Upper lobe of left lung (tissue), 4 donors: ENCODE measurements around the gene SPEF2.

ENCODE experiments used
- EP300 ChIP-seq, 4 donors: sonication (generic); formaldehyde crosslinking; IDR thresholded peaks; one replicate each; pipeline ENCODE4 v1.5.1; 2017; ENCODE audit warnings: antibody characterized with exemption in 4 of 4, control low read depth in 2 of 4
- POLR2A ChIP-seq, 4 donors: fragments of 450-650 bp; IDR thresholded peaks; one replicate each; pipeline ENCODE4 v1.5.1; 2016 to 2017; ENCODE audit warnings: antibody characterized with exemption in 4 of 4, mild to moderate bottlenecking in 2 of 4
- POLR2AphosphoS5 ChIP-seq, 2 donors: sonication (generic); formaldehyde crosslinking; IDR thresholded peaks; one replicate each; pipeline ENCODE4 v1.5.1; 2017; ENCODE audit warnings: antibody characterized with exemption in 2 of 2
- TF ChIP-seq, protein P1 (sequence below), 6 experiments: fragments of 450-650 bp in 4 of 6; fragments of 200-600 bp in 2 of 6; sonication (generic) in 2 of 6; IDR thresholded peaks; one replicate each; pipeline ENCODE4 v1.5.1; 2016 to 2019; ENCODE audit warnings: antibody characterized with exemption in 6 of 6

DNA sequence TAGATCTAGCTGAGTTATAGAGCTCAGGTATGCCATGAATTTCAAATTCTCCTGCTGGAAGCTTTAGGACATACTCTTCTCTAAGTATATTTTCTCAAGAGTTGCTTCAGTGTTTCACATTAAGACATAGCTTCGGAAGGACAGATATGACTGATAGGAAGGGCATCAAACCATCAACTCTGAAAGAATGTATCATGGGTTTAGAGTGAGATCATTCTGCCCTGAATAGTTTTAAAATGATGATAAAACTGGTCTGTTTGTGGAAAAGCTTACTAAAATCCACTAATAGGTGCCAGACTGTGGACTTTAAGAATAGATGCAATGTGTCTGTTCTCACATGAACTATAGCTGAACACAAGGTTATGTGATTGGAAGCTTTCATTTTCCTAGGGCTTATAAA lies 8.4 kb downstream of the SPEF2 start:
- TF ChIP-seq POLR2AphosphoS5 (IDR thresholded peaks at IDR 0.05) = no peak
- TF ChIP-seq, protein P1, sequence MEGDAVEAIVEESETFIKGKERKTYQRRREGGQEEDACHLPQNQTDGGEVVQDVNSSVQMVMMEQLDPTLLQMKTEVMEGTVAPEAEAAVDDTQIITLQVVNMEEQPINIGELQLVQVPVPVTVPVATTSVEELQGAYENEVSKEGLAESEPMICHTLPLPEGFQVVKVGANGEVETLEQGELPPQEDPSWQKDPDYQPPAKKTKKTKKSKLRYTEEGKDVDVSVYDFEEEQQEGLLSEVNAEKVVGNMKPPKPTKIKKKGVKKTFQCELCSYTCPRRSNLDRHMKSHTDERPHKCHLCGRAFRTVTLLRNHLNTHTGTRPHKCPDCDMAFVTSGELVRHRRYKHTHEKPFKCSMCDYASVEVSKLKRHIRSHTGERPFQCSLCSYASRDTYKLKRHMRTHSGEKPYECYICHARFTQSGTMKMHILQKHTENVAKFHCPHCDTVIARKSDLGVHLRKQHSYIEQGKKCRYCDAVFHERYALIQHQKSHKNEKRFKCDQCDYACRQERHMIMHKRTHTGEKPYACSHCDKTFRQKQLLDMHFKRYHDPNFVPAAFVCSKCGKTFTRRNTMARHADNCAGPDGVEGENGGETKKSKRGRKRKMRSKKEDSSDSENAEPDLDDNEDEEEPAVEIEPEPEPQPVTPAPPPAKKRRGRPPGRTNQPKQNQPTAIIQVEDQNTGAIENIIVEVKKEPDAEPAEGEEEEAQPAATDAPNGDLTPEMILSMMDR (IDR thresholded peaks at IDR 0.05) = no peak
- no peak for TF ChIP-seq POLR2A (IDR thresholded peaks at IDR 0.05)
- no peak for TF ChIP-seq EP300 (IDR thresholded peaks at IDR 0.05)
